Loucy (cell line): Measurements from ENCODE around the gene TBL1XR1.

ENCODE experiments used
- H2AFZ ChIP-seq: fragments of 200-600 bp; sonication (generic); 2 replicates; pipeline ENCODE4 v1.6.0; 2016; ENCODE audit warnings: antibody characterized with exemption, mild to moderate bottlenecking, low read length, moderate library complexity
- H3F3A ChIP-seq: fragments of 200-600 bp; 2 replicates; pipeline ENCODE4 v1.6.0; 2016; ENCODE audit warnings: antibody characterized with exemption, low read depth, mild to moderate bottlenecking
- H3K27me3 ChIP-seq: fragments of 200-600 bp; sonication (generic); 2 replicates; pipeline ENCODE4 v1.6.1; 2014; ENCODE audit warnings: low read length, mild to moderate bottlenecking; ENCODE audit not compliant: insufficient read depth, poor library complexity, severe bottlenecking
- H3K36me3 ChIP-seq: fragments of 200-600 bp; sonication (generic); 2 replicates; pipeline ENCODE4 v1.6.1; 2016; ENCODE audit warnings: low read length; ENCODE audit not compliant: insufficient read depth
- H3K4me1 ChIP-seq: fragments of 200-600 bp; sonication (generic); 2 replicates; pipeline ENCODE4 v1.5.1; 2014; ENCODE audit warnings: low read length, mild to moderate bottlenecking; ENCODE audit not compliant: insufficient read depth, poor library complexity, severe bottlenecking
- H3K4me2 ChIP-seq: fragments of 200-600 bp; sonication (generic); 2 replicates; pipeline ENCODE4 v1.6.0; 2014; ENCODE audit warnings: antibody characterized with exemption, low read length, low read depth, mild to moderate bottlenecking; ENCODE audit not compliant: poor library complexity, severe bottlenecking
- H3K4me3 ChIP-seq: fragments of 200-600 bp; sonication (generic); 2 replicates; pipeline ENCODE4 v1.5.1; 2014; ENCODE audit warnings: low read length, mild to moderate bottlenecking, mixed read lengths; ENCODE audit not compliant: poor library complexity, severe bottlenecking
- H3K79me2 ChIP-seq: fragments of 200-600 bp; sonication (generic); 2 replicates; pipeline ENCODE4 v1.6.1; 2014; ENCODE audit warnings: low read length; ENCODE audit not compliant: insufficient read depth
- H3K9ac ChIP-seq: fragments of 200-600 bp; sonication (generic); 2 replicates; pipeline ENCODE4 v1.6.0; 2014; ENCODE audit warnings: mild to moderate bottlenecking, low read depth, low read length, moderate library complexity; ENCODE audit not compliant: poor library complexity, severe bottlenecking
- H3K9me2 ChIP-seq: fragments of 200-600 bp; sonication (generic); replicated peaks from 2 replicates; pipeline ENCODE4 v1.6.1; 2016; ENCODE audit warnings: low read depth, low read length, mixed read lengths
- H3K9me3 ChIP-seq: fragments of 200-600 bp; sonication (generic); 2 replicates; pipeline ENCODE4 v1.6.1; 2014; ENCODE audit warnings: mild to moderate bottlenecking, antibody characterized with exemption, low read length, low read depth; ENCODE audit not compliant: insufficient read depth
- H4K20me1 ChIP-seq: fragments of 200-600 bp; sonication (generic); 2 replicates; pipeline ENCODE4 v1.6.0; 2014; ENCODE audit warnings: antibody characterized with exemption, low read length, mild to moderate bottlenecking; ENCODE audit not compliant: insufficient read depth, poor library complexity, severe bottlenecking
- EZH2phosphoT487 ChIP-seq: fragments of 200-600 bp; IDR thresholded peaks from 2 replicates; pipeline ENCODE4 v1.6.1; 2018; ENCODE audit warnings: antibody characterized with exemption, mild to moderate bottlenecking, moderate library complexity, borderline replicate concordance
- TF ChIP-seq, protein P1 (sequence below): fragments of 200-600 bp; sonication (generic); conservative IDR thresholded peaks from 2 replicates; pipeline ENCODE4 v1.5.1; 2014; ENCODE audit warnings: mild to moderate bottlenecking, antibody characterized with exemption, low read length

The TBL1XR1 gene

DNA sequence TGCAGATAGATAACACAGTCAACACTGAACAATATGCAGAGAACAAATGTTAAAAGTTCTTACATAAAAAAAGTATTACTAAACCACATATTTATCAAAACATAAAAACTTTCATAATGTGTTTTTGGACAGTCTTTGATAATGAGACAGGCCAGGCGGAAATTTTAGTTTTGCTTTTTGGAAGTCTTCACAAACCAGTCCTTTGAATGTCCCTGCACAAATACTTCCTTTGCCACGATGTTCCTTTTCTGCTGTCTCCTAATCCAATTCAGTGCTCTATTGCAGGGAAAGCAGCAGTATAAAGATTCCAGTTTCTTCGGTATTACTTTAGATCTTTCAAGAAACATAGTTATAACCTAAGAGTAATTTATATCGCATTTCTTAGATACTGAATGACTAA is 135.9 kb downstream of the TBL1XR1 start:
- peaks cover 4% of the 10 kb centered on the region for H3K4me1 ChIP-seq
- peaks cover 40% of the 10 kb centered on the region; the same call in 1 of the 2 replicates for H3K36me3 ChIP-seq
- no peaks in the 10 kb centered on the region for H3F3A ChIP-seq
- H3K4me2 ChIP-seq: no peak overlapping the region
- H3K27me3 ChIP-seq: no peaks in the 10 kb centered on the region
- no peak overlapping the region for H3K9ac ChIP-seq
- no peak overlapping the region for H3K4me3 ChIP-seq
- H3K9me3 ChIP-seq: no peaks in the 10 kb centered on the region
- no peaks in the 10 kb centered on the region for H3K9me2 ChIP-seq
- TF ChIP-seq EZH2phosphoT487: no peak
- TF ChIP-seq, protein P1, sequence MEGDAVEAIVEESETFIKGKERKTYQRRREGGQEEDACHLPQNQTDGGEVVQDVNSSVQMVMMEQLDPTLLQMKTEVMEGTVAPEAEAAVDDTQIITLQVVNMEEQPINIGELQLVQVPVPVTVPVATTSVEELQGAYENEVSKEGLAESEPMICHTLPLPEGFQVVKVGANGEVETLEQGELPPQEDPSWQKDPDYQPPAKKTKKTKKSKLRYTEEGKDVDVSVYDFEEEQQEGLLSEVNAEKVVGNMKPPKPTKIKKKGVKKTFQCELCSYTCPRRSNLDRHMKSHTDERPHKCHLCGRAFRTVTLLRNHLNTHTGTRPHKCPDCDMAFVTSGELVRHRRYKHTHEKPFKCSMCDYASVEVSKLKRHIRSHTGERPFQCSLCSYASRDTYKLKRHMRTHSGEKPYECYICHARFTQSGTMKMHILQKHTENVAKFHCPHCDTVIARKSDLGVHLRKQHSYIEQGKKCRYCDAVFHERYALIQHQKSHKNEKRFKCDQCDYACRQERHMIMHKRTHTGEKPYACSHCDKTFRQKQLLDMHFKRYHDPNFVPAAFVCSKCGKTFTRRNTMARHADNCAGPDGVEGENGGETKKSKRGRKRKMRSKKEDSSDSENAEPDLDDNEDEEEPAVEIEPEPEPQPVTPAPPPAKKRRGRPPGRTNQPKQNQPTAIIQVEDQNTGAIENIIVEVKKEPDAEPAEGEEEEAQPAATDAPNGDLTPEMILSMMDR: no peak
- peaks cover 79% of the 10 kb centered on the region for H4K20me1 ChIP-seq
- H3K79me2 ChIP-seq: peaks cover 98% of the 10 kb centered on the region
- no peak overlapping the region for H2AFZ ChIP-seq

GRCh38 chr3:177060492-177060891 is 136.8 kb downstream of the TBL1XR1 start:
- no peak overlapping the region for H3K9ac ChIP-seq
- no peaks in the 10 kb centered on the region for H3K9me3 ChIP-seq
- no peak overlapping the region for H3K4me3 ChIP-seq
- H3K4me2 ChIP-seq: no peak overlapping the region
- H4K20me1 ChIP-seq: peaks cover 78% of the 10 kb centered on the region
- peaks cover 35% of the 10 kb centered on the region; the same call in 1 of the 2 replicates for H3K36me3 ChIP-seq
- H3K27me3 ChIP-seq: no peaks in the 10 kb centered on the region
- no peaks in the 10 kb centered on the region for H3K9me2 ChIP-seq
- no peak overlapping the region for H2AFZ ChIP-seq
- no peak for TF ChIP-seq EZH2phosphoT487
- TF ChIP-seq, protein P1: no peak
- H3K4me1 ChIP-seq: peaks cover 4% of the 10 kb centered on the region
- H3F3A ChIP-seq: no peaks in the 10 kb centered on the region
- peaks cover 98% of the 10 kb centered on the region for H3K79me2 ChIP-seq

- H3F3A ChIP-seq: no peaks in the 10 kb centered on the region
- no peak overlapping the region for H3K4me2 ChIP-seq
- peaks cover 92% of the 10 kb centered on the region for H3K79me2 ChIP-seq
Measured at GRCh38 chr3:177058648-177059047, 138.6 kb downstream of the TBL1XR1 start.

More at GRCh38 chr3:177058648-177059047, 138.6 kb downstream of the TBL1XR1 start:
- peaks cover 36% of the 10 kb centered on the region; the same call in 1 of the 2 replicates for H3K36me3 ChIP-seq
- no peak overlapping the region for H3K4me3 ChIP-seq
- no peaks in the 10 kb centered on the region for H3K27me3 ChIP-seq
- H4K20me1 ChIP-seq: peaks cover 69% of the 10 kb centered on the region
- H3K9me3 ChIP-seq: no peaks in the 10 kb centered on the region
- H3K9ac ChIP-seq: no peak overlapping the region
- H3K9me2 ChIP-seq: no peaks in the 10 kb centered on the region
- no peak overlapping the region for H2AFZ ChIP-seq
- peaks cover 4% of the 10 kb centered on the region for H3K4me1 ChIP-seq
- TF ChIP-seq, protein P1: no peak
- no peak for TF ChIP-seq EZH2phosphoT487
